Measurements from ENCODE around the gene PLSCR2. TPM values are rescaled to one million over a fixed set of nuclear protein-coding genes. Genes with fewer than 3 reads are reported as not detected.

Gene PLSCR2
- polyA plus RNA-seq, 1 donor (not counting 4 experiments of a cell fraction or from before 2014, with no cell fraction given), result not detected

DNA sequence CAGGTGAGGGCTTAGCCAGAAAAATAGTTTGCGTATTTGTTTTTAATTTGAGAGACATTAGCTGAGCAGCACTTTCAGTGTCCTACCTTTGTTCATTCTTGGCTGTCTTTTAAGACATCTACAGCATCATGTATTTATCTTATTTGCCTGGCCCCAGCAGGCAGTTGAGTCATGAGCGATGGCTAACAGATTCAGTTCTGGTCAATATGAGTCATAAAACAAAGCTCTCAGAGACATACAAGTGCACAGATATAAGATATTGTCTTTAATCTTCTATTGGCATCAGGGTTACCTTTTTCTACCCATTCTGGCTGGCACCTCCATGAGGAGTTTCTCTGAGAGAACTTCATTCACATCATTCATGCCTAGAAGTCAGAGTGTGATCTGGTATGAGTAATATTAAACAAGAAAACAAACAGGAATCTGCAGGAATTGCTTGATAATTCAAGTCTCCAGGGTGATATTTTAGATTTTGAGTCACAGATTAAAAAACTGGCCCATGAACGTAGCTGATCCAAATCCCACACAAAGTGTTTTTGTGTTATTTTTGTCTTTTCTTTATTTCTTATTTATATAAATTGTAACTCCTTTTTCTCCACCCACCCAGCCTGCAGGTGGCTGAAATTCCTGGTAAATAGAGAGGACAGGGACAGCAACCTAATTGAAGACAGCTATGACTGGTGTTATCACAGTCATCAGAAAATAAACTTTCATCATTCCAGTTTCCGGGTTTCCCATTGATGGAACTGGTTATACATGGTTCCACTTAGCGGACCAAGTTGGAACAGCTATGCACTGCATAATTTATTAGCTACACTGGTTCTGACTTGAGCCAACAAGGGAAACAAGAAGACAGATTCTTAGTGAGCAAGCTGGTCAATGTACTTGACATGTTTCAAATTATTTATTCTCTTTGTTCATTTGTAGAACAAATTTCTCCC lies 47.3 kb downstream of the PLSCR2 start:
- Histone ChIP-seq H3K36me3 (ENCODE audit: control insufficient read depth in 2 of 2, extremely low read depth in 1 of 2, insufficient read depth in 2 of 2, low read length in 2 of 2) (no peaks in the 10 kb centered on the region), H4K20me1 (ENCODE audit: control insufficient read depth, extremely low read depth, insufficient read depth, low read length) (no peaks in the 10 kb centered on the region), H2AFZ (ENCODE audit: control insufficient read depth, low read length) (no peak overlapping the region), H3K79me2 (ENCODE audit: control insufficient read depth, insufficient read depth, low read length) (no peaks in the 10 kb centered on the region), H3K27ac (ENCODE audit: control insufficient read depth, insufficient read depth, low read length) (no peak overlapping the region), H3K27me3 (ENCODE audit: control insufficient read depth, extremely low read depth, insufficient read depth, low read length) (no peaks in the 10 kb centered on the region), H3K4me3 (ENCODE audit: control insufficient read depth in 2 of 3, extremely low read depth in 1 of 3, insufficient read depth in 2 of 3, low read depth in 1 of 3, low read length in 3 of 3) (no peak overlapping the region), H3K9me1 (ENCODE audit: control insufficient read depth, extremely low read depth, insufficient read depth, low read length) (no peaks in the 10 kb centered on the region), H3K9ac (ENCODE audit: control insufficient read depth, extremely low read depth, insufficient read depth, low read length) (no peak overlapping the region), H3K4me2 (ENCODE audit: control insufficient read depth, extremely low read depth, insufficient read depth, low read depth, low read length) (no peak overlapping the region), H3K4me1 (ENCODE audit: control insufficient read depth, extremely low read depth, insufficient read depth, low read length) (no peaks in the 10 kb centered on the region), H3K9me3 (ENCODE audit: control insufficient read depth, low read depth, low read length) (no peaks in the 10 kb centered on the region)
- DNase-seq (ENCODE audit: low read depth, low spot score), result no peak
- TF ChIP-seq, protein P1, sequence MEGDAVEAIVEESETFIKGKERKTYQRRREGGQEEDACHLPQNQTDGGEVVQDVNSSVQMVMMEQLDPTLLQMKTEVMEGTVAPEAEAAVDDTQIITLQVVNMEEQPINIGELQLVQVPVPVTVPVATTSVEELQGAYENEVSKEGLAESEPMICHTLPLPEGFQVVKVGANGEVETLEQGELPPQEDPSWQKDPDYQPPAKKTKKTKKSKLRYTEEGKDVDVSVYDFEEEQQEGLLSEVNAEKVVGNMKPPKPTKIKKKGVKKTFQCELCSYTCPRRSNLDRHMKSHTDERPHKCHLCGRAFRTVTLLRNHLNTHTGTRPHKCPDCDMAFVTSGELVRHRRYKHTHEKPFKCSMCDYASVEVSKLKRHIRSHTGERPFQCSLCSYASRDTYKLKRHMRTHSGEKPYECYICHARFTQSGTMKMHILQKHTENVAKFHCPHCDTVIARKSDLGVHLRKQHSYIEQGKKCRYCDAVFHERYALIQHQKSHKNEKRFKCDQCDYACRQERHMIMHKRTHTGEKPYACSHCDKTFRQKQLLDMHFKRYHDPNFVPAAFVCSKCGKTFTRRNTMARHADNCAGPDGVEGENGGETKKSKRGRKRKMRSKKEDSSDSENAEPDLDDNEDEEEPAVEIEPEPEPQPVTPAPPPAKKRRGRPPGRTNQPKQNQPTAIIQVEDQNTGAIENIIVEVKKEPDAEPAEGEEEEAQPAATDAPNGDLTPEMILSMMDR (optimal IDR thresholded peaks at IDR 0.05 in 1 of 3, IDR thresholded peaks at IDR 0.05 in 1 of 3, conservative IDR thresholded peaks at IDR 0.05 in 1 of 3; ENCODE audit: extremely low read depth in 1 of 3, insufficient read depth in 2 of 3, low read length in 3 of 3), result peak in 1 of 3 experiments; percentile 8
- no peak for TF ChIP-seq EZH2 (IDR thresholded peaks at IDR 0.05; ENCODE audit: low read length)
- dilution Hi-C loops (cut with MboI; ENCODE audit: extremely low pct_ligation_motif_present, low sequenced_read_pairs), result no loop called here
- peak; percentile 13 for FAIRE-seq

DNA sequence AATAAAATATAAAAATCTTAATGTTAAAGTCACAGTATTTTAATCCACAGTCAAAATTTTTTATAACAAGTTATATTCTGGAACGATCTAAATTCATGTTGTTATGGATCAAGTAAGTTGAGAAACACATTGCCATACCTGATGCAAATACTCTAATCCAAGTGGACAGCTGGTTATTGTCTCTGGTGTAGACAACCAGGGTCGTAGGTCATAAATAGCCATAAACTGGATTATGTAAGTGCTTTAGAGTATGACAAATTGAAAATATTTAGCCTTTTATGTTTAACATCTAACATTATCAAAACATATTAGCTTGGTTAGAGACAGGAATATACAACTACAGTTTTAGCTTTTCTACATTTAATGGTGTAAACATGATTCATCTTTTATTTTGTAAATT lies 53.0 kb downstream of the PLSCR2 start:
- no peak overlapping the region for H3K27ac ChIP-seq (ENCODE audit: control insufficient read depth, insufficient read depth, low read length)
- FAIRE-seq, result no peak
- no peaks in the 10 kb centered on the region for H3K27me3 ChIP-seq (ENCODE audit: control insufficient read depth, extremely low read depth, insufficient read depth, low read length)
- peaks cover 2% of the 10 kb centered on the region for H3K9me3 ChIP-seq (ENCODE audit: control insufficient read depth, low read depth, low read length)
- H4K20me1 ChIP-seq (ENCODE audit: control insufficient read depth, extremely low read depth, insufficient read depth, low read length), result no peaks in the 10 kb centered on the region
- H3K4me2 ChIP-seq (ENCODE audit: control insufficient read depth, extremely low read depth, insufficient read depth, low read depth, low read length), result no peak overlapping the region
- H2AFZ ChIP-seq (ENCODE audit: control insufficient read depth, low read length), result no peak overlapping the region
- TF ChIP-seq EZH2 (IDR thresholded peaks at IDR 0.05; ENCODE audit: low read length), result no peak
- TF ChIP-seq, protein P1 (optimal IDR thresholded peaks at IDR 0.05 in 1 of 3, IDR thresholded peaks at IDR 0.05 in 1 of 3, conservative IDR thresholded peaks at IDR 0.05 in 1 of 3; ENCODE audit: extremely low read depth in 1 of 3, insufficient read depth in 2 of 3, low read length in 3 of 3), result no peak
- H3K9ac ChIP-seq (ENCODE audit: control insufficient read depth, extremely low read depth, insufficient read depth, low read length), result no peak overlapping the region
- no peak for DNase-seq (ENCODE audit: low read depth, low spot score)
- dilution Hi-C loops (cut with MboI; ENCODE audit: extremely low pct_ligation_motif_present, low sequenced_read_pairs), result no loop called here
- no peak overlapping the region for H3K4me3 ChIP-seq (ENCODE audit: control insufficient read depth in 2 of 3, extremely low read depth in 1 of 3, insufficient read depth in 2 of 3, low read depth in 1 of 3, low read length in 3 of 3)
- no peaks in the 10 kb centered on the region for H3K4me1 ChIP-seq (ENCODE audit: control insufficient read depth, extremely low read depth, insufficient read depth, low read length)
- H3K9me1 ChIP-seq (ENCODE audit: control insufficient read depth, extremely low read depth, insufficient read depth, low read length), result no peaks in the 10 kb centered on the region
- H3K36me3 ChIP-seq (ENCODE audit: control insufficient read depth in 2 of 2, extremely low read depth in 1 of 2, insufficient read depth in 2 of 2, low read length in 2 of 2), result no peaks in the 10 kb centered on the region
- no peaks in the 10 kb centered on the region for H3K79me2 ChIP-seq (ENCODE audit: control insufficient read depth, insufficient read depth, low read length)
